HK-2 (cell line): Measurements from ENCODE around the gene DPH3.

Experiments used
- DNase-seq: peaks from one replicate; pipeline ENCODE4 v3.0.0-alpha.2; 2018; ENCODE audit not compliant: unreplicated experiment

The DPH3 gene

DNA sequence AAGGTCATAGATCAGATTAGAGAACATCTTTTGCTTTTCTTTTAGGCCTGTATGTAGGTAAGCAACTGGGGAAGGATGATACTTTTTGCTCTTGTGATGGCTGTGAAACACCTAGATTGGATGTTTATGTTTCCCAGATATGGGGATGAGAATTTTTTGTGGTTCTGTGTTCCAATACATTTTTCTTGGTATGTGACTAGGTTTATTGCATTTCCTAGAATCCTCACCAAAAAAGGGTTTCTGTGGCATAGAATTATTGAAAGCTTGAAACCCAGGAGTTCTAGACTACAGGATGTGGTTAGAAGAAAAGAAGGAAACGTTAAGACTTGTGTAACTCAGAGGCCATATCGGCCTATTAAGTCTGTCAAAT, 26.1 kb upstream of the DPH3 start:
- no peak for DNase-seq

DNA sequence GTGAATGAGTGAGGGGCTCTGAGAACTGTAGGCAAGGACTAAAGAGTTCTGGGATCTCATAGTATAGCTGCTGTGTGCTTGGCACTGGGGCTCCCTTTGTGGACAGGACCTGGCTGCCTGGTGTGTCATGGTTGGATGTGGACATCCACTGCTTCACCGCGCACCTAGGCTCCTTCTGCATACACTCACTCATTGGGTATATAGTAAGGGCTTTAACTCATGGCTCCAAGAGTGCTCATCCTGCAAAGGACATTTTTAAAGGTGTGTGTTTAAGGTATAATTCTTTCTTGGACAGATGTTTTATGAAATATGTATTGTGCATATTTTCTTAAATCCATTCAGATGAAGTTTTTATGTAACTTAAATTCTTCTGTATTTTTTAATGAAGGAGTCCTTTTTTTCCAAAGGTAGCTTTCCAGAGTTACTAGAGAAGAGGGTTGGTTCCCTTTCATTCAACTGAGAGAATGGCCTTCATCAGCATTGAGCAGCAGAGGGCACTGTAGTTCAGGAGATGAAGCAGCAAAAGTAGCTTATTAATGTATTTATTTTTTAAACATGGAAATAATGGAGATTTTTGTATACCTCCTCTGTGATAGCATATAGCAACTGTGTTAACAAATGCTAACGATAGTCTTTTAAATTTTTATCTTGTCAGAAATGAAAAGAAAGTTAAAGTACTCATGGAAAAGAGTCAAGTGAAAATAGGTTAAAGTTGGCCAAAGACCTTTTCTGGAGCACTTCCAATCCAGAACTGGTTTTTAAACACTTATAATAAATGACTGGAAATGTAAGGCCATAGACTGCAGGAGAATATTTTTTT, 25.5 kb upstream of the DPH3 start:
- DNase-seq = no peak

DNA sequence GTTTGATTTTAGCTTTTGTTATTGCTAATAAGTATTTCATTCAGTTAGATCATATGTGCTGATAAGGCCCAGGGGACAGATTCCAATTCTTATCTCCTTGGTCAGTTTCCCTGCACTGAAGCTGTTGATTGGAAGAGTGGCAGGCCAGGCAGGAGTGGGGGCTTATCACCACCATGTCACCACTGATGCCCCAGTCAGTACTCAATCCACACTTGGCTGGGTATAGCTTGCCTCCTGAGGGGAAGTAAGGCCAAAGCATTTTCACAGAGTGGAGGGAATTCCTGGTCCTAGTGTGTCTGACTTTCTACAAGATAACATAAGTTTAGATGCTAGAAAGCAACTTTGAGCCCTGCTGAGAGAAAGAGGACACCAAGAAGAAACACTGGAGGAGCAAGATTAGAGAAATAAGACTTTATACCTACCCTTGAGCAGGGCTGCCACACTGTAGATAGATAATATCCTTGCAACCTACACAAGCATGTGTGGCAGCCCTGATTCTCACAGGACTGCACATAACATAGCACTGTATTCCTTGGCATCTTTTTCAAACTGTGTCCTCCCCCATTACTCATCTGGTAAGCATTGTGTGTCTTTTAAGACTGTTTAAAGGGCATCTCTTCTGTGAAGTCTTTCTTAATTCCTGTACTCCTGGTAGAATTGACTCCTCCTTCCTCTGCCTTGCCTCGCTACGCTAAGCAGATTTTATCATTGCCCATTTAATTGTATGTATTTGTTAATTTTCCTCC, 24.6 kb upstream of the DPH3 start:
- DNase-seq = no peak

DNA sequence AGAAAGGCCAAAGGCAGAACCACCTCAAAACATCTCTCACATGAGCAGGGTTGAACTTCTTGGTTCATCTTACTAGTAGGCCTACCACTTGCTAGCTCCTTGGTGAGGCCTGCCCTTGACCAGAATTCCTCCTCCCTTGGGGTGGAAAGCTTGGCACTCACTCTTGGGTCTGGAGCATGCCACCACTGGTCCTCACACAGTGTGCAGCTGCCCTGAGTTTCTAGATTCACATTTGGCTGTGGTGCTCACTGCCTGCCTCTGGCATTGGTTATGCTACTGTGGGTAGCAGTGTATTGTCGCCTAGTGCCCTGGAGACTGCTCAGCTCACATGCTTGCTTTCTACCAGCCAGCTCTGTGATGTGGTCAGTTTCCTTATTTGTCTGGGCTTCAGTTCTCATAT, 23.9 kb upstream of the DPH3 start:
- no peak for DNase-seq

DNA sequence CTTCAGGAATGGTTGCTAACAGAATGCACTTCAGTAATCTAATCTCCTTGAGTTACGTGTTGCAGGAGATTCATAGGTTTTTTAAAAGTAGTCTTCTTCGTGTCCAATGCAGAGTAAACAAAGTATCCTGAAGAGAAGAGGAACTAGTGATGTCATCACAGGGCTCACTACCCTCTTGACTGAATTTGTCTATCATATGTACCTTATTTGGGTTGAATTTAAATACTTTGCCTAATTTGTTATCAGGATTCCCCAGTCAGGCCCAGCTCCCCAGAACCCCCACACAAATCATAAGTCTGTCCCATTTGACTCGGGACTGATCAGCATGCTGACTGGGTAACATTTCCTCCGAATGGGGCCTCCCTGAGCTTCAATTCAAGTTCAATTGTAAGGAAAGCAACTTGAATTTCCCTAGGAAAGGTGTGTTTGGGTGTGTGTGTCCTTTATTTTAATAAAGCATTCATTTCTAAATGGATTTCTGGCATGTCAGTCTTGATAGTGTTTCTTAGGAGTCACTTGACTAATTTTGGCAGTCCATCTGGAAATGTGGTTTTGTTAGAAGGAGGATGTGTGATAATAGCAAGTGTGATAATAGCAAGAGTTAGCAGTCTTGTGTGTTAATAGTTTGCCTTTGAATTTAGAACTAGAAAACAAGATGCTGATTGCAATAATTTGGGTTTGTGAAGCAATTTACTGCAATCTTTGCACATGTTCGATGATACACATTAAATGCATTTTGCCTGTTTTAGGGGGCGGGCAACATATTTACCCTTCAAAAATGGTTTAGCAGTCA, 22.2 kb upstream of the DPH3 start:
- no peak for DNase-seq

DNA sequence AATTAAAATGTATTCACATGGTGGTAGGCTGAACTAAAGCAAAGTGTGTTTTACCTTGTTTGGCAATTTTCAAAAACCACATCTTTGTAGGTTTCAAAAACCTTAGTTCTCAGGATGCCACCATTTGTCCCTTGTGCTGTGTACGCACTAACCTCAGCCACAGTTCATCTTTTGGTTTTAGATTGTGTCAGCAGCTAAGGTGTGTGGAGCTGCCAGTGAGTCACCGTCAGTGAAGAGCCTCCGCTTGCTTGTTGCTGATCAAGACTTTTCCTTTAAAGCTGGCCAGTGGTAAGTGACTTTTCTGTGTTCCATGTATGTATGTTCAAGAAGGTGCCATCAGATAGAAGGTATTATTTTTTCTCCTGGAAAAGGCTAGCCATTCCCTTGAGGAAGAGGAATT, 21.4 kb upstream of the DPH3 start:
- DNase-seq = no peak

DNA sequence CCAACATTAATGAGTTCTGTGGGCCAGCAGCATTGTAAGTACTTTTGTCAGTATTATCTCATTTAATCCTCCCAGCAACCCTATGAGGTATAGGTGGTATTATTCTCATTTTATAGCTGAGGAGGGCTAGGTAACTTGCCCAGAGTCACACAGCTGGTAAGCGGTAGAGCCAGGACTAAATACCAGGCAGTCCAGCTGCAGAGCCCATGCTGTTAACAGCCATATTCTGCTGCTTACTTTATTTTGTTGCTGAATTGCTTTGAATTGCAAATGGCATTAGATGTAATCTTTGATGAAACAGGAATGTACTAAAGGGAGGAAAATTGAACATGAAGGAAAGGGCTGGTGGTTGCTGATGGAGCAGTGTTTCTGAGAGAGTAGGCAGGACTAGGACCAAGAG, 19.9 kb upstream of the DPH3 start:
- no peak for DNase-seq

DNA sequence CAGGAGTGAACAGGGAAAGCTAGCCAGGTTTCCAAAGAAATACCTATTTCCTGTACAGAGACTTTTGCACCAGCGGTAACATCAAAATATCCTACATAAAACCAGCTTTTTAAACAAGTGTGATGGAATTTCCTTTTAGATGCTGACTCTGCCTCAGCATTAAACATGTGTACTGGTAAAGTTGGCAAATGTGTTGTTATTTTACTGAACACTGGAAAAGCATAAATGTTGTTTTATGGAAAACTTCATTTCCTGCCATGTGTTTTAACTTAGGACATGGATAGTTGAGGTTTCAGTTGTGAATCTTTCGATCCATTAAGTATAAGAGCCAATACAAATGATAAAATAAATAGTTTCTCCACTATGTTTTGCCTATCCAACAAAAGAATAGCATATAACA, 15.9 kb upstream of the DPH3 start:
- no peak for DNase-seq

DNA sequence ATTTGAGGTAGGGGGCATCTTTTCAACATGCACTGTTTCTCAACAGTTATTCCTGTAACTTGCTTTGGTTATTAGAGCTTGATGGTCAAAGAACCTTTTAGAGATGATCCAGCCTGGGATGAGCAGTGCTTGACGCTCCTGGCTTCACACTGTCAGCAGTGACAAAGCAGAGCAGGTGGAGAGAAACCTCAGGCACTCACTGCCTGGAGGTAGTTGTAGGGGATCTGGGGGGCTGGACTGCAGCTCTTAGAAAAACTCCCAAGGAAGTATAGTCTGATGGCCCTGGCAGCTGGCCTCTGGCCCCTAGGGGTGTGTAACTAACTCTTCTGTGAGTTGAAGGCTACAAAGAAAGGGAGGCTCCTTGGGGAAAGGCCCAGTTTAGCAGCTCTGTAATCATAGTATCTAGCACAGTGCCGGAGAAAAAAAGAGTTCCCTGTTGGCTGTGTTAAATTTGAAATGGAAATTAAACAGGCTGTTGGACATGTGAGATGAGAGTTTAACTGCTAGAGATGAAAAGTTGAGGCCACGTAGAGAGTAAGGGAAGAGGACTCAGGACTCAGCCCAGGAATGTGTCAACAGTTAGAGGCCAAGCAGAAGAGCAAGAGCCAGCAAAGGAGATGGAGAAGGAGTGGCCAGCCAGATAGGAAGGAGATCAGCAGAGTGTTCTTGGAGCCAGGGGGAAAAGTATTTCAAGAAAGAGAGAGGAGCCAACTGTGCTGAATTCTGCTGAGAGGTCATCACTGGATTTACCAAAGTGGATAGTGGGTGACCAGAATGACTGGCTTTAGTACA, 14.5 kb upstream of the DPH3 start:
- DNase-seq = no peak

DNA sequence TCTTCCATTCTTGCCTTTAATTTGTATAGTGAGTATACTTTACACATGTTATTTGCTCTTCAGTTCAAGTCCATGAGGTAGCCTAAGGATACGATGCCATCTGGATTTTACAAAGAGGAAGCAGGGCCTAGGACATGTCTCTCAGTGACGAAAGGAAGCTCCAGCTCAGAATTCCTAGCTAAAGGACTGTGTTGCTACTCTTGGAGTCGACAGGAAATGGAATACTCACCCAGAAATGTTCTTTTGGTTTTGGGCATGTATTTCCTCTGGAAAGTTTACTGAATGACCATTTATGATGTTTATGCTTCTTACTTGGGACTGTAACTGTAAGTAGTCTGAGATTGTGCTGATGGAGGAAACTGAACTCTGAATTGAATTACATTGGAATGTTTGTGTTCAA, 12.7 kb upstream of the DPH3 start:
- no peak for DNase-seq

DNA sequence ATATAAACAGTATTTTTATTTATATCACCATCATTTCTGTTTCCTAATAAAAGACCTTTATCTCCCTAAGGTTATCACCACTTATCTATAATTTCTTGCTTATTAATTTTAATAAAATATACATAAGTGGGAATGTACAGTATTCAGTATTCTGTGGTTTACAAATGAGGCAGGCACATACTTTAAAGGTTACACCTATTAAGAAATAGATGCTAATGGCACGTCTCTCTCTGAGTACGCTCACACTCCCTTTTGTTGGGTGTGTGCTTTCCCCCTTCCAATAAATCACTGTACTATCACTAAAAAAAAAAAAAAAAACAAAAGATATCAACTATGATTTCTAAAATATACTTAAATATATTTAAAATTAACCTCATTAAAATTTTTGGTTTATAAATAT, 9.1 kb upstream of the DPH3 start:
- no peak for DNase-seq

DNA sequence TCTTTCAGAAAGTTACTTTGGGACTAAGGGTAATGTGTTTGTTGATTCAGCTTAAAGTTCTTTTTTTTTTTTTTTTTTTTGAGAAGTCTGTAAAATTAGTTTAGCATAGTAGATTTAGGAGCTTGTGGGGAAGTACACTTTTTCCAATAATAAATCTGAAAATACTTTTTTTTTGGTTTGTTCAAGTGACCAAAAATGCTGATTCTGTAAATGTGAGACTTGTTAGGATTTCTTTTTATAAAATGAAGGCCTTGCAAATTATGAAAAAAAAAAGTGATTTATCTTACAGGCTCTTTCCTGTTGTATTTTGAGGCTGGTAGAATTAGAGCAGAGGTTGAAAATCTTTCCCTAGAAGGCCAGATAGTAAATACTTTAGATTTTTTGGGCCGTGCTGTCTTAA, 7.8 kb upstream of the DPH3 start:
- DNase-seq = no peak

DNA sequence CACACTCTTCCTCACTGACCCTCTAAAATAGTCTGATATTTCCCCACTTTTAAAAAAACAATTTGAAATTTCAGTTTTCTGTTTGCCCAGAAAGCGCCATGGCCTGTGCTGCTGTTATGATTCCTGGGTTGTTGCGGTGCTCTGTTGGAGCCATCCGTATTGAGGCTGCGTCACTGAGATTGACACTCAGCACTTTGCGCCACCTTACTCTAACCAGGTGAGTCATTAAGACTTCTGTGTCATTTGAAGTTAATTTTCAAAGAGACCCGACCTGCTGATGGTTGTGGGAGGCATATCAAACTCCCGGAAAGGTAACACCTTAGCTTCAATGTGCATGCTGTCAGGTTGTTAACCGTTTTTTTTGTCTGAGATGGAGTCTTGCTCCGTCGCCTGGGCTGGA, 6.1 kb upstream of the DPH3 start:
- no peak for DNase-seq

DNA sequence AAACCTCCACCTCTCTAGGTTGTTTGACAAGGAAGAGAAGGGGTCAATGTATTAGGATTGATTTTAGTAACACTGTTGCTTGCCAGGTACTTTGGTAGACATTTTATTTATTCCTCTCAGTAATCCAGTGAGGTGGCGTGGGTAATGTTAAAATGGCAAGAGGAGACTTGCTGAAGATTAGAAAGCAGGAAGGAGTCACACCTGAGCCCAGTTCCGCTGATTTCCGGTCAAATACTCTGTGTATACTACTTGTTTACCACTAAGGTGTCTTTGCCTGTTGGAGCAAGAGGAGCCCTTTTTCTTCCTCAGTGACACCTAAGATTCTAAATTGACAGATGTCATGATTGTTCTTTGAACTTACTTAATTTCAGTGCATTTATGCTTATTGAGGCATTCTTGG, 2.0 kb upstream of the DPH3 start:
- no peak for DNase-seq

DNA sequence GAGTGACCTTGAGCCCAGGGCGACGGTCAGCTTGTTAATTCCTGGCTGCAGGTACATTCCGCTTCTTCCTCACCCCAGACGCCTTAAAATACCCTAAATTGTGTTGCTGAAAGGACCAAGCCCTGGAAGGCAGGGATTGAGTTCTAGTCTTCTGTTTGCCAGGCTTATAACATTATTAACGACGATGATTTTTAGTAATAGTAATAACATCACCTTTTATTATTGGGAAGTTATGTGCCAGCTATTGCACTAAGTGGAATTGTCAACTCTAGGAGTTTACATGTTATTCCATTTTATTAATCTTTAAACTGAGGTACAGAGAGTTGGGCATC, 678 bp upstream of the DPH3 start:
- DNase-seq = no peak

DNA sequence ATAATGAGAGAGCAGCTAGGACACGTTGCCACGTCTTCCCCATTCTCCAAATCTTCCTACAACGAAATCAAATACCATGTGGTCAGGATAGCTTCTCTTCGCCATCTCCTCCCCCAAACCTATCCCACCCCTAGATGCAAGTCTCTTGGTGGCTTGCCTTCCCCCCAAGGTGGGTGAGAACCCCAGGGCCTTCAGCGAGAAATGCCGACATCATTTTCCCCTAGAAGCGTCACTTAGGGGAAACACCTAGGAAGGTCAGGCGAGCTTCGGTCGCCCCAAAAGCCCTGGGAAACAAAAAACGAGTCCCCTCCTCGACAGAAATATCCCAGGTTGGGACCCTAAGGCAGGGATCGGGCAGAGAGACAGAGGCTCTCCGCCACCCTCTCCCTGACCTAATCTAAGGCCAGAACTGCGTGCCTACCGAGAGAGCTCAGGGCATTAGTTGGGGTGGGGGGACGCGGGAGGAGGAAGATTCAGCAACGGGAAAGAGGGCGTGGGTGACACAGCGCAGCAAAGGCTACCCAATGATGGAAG, 502 bp downstream of the DPH3 start:
- no peak for DNase-seq

DNA sequence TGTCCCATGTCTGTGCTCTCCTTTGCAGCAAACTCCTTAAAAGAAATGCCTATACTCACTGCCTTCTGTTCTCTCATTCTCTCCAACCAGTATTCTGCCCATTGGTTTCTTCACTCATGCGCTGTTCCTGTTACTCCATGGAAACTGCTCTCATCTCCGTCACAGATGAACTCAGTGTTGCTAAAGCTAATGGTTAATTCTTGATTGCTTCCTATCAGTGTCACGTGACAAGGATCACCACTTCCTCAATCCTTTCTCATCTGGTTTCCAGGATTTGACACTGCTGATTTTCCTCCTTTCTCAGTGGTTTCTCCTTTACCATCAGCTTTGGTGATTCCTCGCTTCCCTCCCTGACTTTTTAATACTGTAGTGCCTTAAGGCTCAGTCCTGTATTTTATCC, 2.6 kb downstream of the DPH3 start:
- no peak for DNase-seq

DNA sequence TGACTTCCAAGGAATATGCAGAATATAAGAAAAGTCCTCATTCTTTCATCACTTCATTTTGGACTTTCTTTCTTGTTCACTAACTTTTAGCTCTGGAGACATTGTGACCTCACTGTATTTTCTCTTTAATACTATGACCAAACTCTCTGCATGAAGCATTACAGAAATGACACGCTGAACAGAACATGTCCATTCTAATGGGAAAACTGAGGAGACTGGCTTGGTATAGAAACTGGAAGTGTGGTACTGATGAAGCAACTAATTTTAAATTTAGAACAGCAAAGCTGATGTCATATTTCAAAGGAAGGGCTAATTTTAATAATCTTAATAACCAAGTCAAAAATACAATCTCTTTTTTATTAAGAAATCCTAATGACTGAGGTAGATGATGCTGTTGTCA, 4.7 kb downstream of the DPH3 start:
- DNase-seq = no peak

DNA sequence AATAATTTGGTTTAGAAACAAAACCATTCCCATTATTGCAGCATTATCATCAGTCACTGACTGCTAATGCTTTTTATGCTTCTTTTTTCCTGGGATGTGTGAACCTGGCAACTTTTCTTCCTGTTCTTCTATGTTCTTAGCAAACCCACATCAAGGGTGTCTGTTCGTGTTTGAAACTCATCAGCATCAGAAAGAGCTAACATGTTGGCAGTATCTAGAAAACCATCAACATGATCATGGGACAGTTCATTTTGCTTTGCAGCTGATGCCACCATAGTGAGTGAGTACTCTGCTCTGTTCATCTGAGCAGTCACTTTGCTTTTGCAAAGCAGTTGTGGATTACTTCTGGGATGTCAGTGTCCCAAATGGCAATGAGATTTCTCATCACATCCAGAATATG, 5.9 kb downstream of the DPH3 start:
- no peak for DNase-seq

DNA sequence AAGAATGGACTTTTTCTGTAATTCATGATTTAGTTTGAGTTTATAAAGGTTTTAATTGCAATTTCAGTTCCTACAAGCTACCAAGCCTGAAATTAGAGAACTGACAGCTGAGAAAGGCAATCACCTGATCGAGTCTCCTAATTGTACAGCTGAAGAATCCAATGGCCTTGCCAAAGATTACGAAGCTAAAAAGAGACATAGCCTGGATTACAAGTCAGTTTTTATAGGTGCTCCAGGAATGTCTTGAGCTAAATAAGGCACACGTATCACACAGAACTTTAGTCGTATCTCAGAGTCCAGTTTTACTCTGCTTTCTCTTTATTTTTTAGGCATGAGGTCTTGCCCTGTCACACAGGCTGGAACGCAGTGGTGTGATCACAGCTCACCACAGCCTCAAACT, 6.6 kb downstream of the DPH3 start:
- DNase-seq = no peak

DNA sequence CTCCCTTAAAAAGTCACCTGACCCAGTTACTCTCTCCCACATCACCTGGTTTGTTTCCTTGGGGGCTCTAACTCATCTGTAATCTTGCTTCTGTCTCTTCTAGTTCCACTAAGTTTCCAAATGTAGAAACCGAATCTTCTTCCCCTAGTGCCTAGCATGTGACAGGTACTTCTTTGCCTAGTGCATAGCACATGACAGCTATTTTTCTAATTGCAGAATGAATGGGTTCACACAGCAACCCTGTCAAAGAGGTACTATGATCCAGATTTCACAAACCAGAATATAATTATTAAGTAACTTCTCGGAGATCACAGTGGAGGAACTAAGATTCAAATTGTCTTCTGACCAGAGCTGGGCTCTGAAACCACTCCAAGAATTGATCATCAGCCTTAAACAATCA, 7.4 kb downstream of the DPH3 start:
- DNase-seq = no peak

DNA sequence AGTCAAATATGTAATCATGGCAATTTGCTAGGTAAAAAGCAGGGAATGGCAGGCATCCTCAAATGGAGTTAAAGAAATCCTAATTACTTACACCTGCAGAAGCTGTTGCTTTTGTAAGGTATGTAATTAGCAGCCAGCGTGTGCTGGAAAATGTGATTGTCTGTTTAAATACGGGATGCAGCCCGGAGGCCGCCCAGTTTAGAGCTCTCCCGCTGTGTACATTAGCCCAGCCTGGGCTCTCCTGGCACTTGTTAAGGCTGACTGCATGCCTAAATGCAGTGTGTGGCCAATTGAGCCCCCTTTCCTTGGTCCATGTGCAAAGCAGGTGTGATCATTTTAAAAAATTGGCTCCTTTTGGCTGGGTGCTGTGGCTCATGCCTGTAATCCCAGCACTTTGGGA, 9.0 kb downstream of the DPH3 start:
- DNase-seq = no peak
